B cell (primary cell): ENCODE measurements around the gene HOPX.

ENCODE experiments used
- CTCF ChIP-seq: fragments of 200-600 bp; IDR thresholded peaks from one replicate; pipeline ENCODE4 v1.8.0; 2022; ENCODE audit warnings: antibody characterized with exemption, mild to moderate bottlenecking
- EZH2 ChIP-seq: IDR thresholded peaks from 2 replicates; pipeline ENCODE4 v1.6.1; 2012; ENCODE audit warnings: borderline replicate concordance, low read depth, mild to moderate bottlenecking, moderate library complexity, low read length; ENCODE audit not compliant: insufficient read depth, poor library complexity, severe bottlenecking

GRCh38 chr4:56701644-56702043 lies 20.5 kb upstream of the HOPX start:
- TF ChIP-seq CTCF (no peak), EZH2 (no peak)
